Measurements from ENCODE around the gene CDH13.

- TF ChIP-seq POLR2A (IDR thresholded peaks at IDR 0.05; ENCODE audit: control extremely low read depth in 1 of 2, low read depth in 2 of 2, low read length in 2 of 2) (no peak), JUN (IDR thresholded peaks at IDR 0.05; ENCODE audit: low read depth, low read length) (no peak), CHD1 (IDR thresholded peaks at IDR 0.05; ENCODE audit: low read depth, low read length) (no peak), EP300 (IDR thresholded peaks at IDR 0.05; ENCODE audit: borderline replicate concordance in 1 of 2, low read depth in 2 of 2, low read length in 2 of 2) (no peak), EGR1 (IDR thresholded peaks at IDR 0.05; ENCODE audit: borderline replicate concordance, low read depth, low read length) (no peak), MAX (IDR thresholded peaks at IDR 0.05) (no peak), RFX5 (IDR thresholded peaks at IDR 0.05; ENCODE audit: borderline replicate concordance, low read depth, low read length) (no peak), EZH2 (IDR thresholded peaks at IDR 0.05; ENCODE audit: low read depth, low read length, severe bottlenecking) (no peak), CBX5 (IDR thresholded peaks at IDR 0.05; ENCODE audit: low read depth, low read length) (no peak), GABPA (IDR thresholded peaks at IDR 0.05; ENCODE audit: borderline replicate concordance, insufficient read depth, low read length) (no peak), CHD2 (IDR thresholded peaks at IDR 0.05; ENCODE audit: low read length) (no peak)
- TF ChIP-seq, protein P1, sequence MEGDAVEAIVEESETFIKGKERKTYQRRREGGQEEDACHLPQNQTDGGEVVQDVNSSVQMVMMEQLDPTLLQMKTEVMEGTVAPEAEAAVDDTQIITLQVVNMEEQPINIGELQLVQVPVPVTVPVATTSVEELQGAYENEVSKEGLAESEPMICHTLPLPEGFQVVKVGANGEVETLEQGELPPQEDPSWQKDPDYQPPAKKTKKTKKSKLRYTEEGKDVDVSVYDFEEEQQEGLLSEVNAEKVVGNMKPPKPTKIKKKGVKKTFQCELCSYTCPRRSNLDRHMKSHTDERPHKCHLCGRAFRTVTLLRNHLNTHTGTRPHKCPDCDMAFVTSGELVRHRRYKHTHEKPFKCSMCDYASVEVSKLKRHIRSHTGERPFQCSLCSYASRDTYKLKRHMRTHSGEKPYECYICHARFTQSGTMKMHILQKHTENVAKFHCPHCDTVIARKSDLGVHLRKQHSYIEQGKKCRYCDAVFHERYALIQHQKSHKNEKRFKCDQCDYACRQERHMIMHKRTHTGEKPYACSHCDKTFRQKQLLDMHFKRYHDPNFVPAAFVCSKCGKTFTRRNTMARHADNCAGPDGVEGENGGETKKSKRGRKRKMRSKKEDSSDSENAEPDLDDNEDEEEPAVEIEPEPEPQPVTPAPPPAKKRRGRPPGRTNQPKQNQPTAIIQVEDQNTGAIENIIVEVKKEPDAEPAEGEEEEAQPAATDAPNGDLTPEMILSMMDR (IDR thresholded peaks at IDR 0.05; ENCODE audit: control extremely low read depth in 1 of 3, insufficient read depth in 1 of 3, low read depth in 1 of 3, low read length in 3 of 3): no peak
Observed at GRCh38 chr16:82924075-82924854, 297.5 kb downstream of the CDH13 start.
